Keratinocyte (primary cell): ENCODE data around the gene SPOCK1. TPM values are rescaled to one million over a fixed set of nuclear protein-coding genes. Genes with fewer than 3 reads are reported as not detected.

Experiments used
- DNase-seq: peaks from one replicate; pipeline ENCODE4 v3.0.0-alpha.2; 2011; ENCODE audit warnings: low read depth, missing footprints, low spot score
- FAIRE-seq: peaks from 2 replicates; lab custom pipeline; 2011; peaks lifted over from hg19 to GRCh38; lab: Jason Lieb, UNC
- H2AFZ ChIP-seq: 2 replicates; pipeline ENCODE4 v1.6.0; 2012; ENCODE audit warnings: low read length, control low read depth, inconsistent platforms; ENCODE audit not compliant: control insufficient read depth
- H3K27ac ChIP-seq: 2 replicates; pipeline ENCODE4 v1.5.1; 2011; ENCODE audit warnings: low read length; ENCODE audit not compliant: control insufficient read depth, insufficient read depth
- H3K27me3 ChIP-seq: 3 replicates; pipeline ENCODE4 v1.6.0; 2011; ENCODE audit warnings: low read length; ENCODE audit not compliant: control insufficient read depth, insufficient read depth; ENCODE audit errors: extremely low read depth
- H3K36me3 ChIP-seq, 2 experiments: 2 replicates in 1 of 2; 3 replicates in 1 of 2; pipeline ENCODE4 v1.5.1; 2011; ENCODE audit warnings: low read length in 2 of 2, mild to moderate bottlenecking in 1 of 2; ENCODE audit not compliant: control insufficient read depth in 2 of 2, insufficient read depth in 2 of 2; ENCODE audit errors: extremely low read depth in 1 of 2
- H3K4me1 ChIP-seq: 3 replicates; pipeline ENCODE4 v1.5.1; 2011; ENCODE audit warnings: low read length; ENCODE audit not compliant: control insufficient read depth, insufficient read depth; ENCODE audit errors: extremely low read depth
- H3K4me2 ChIP-seq: 3 replicates; pipeline ENCODE4 v1.6.0; 2011; ENCODE audit warnings: low read depth, low read length; ENCODE audit not compliant: control insufficient read depth, insufficient read depth; ENCODE audit errors: extremely low read depth
- H3K4me3 ChIP-seq, 3 experiments: fragments of 200-600 bp in 1 of 3; sonication (generic) in 1 of 3; 2 replicates in 2 of 3; 3 replicates in 1 of 3; pipeline ENCODE4 v1.5.1; 2011 to 2016; ENCODE audit warnings: low read length in 3 of 3, mild to moderate bottlenecking in 3 of 3, control low read depth in 2 of 3, inconsistent platforms in 1 of 3, low read depth in 1 of 3, mixed read lengths in 1 of 3, mixed run types in 1 of 3, moderate library complexity in 1 of 3; ENCODE audit not compliant: control insufficient read depth in 2 of 3, insufficient read depth in 2 of 3; ENCODE audit errors: extremely low read depth in 1 of 3
- H3K79me2 ChIP-seq: 2 replicates; pipeline ENCODE4 v1.6.0; 2012; ENCODE audit warnings: low read length; ENCODE audit not compliant: control insufficient read depth, insufficient read depth
- H3K9ac ChIP-seq: 3 replicates; pipeline ENCODE4 v1.6.0; 2011; ENCODE audit warnings: low read length; ENCODE audit not compliant: control insufficient read depth, insufficient read depth; ENCODE audit errors: extremely low read depth
- H3K9me1 ChIP-seq: 3 replicates; pipeline ENCODE4 v1.6.0; 2011; ENCODE audit warnings: low read length; ENCODE audit not compliant: control insufficient read depth, insufficient read depth; ENCODE audit errors: extremely low read depth
- H3K9me3 ChIP-seq: 2 replicates; pipeline ENCODE4 v1.5.1; 2012; ENCODE audit warnings: low read depth, low read length; ENCODE audit not compliant: control insufficient read depth
- H4K20me1 ChIP-seq: 3 replicates; pipeline ENCODE4 v1.6.0; 2011; ENCODE audit warnings: low read length; ENCODE audit not compliant: control insufficient read depth, insufficient read depth; ENCODE audit errors: extremely low read depth
- CTCF ChIP-seq, 3 experiments: IDR thresholded peaks in 1 of 3; conservative IDR thresholded peaks in 1 of 3; optimal IDR thresholded peaks in 1 of 3; 2 replicates in 2 of 3; 3 replicates in 1 of 3; pipeline versions ENCODE3 to v1.5.1; 2011; ENCODE audit warnings: low read length in 3 of 3, mild to moderate bottlenecking in 3 of 3, moderate library complexity in 2 of 3, control low read depth in 1 of 3, inconsistent platforms in 1 of 3; ENCODE audit not compliant: insufficient read depth in 2 of 3; ENCODE audit errors: extremely low read depth in 1 of 3
- EZH2 ChIP-seq: IDR thresholded peaks from one replicate; pipeline ENCODE4 v1.6.1; 2012; ENCODE audit warnings: inconsistent platforms, mild to moderate bottlenecking, low read length, moderate library complexity
- dilution Hi-C: fragments of 300-500 bp; cut with MboI; formaldehyde crosslinking; loops from one replicate; pipeline ENCODE4 v1.7.0; 2020; ENCODE audit warnings: low sequenced_read_pairs; ENCODE audit not compliant: extremely low pct_ligation_motif_present
- polyA plus RNA-seq, 5 experiments: library from polyadenylated mRNA; depleted of rRNA in 3 of 5; stranded (reverse) in 3 of 5; stranded (forward) in 1 of 5; unstranded in 1 of 5; fragments of >200 nt; gene quantifications; 1 replicate in 1 of 5; 2 replicates in 3 of 5; 3 replicates in 1 of 5; pipeline versions ENCODE4 v1.2.1 to v1.2.3, GENCODE V29; 2011 to 2012; ENCODE audit warnings: missing spikeins in 2 of 5, low read depth in 1 of 5, low replicate concordance in 1 of 5

SPOCK1 gene
- polyA plus RNA-seq, 1 donor (not counting 4 experiments of a cell fraction or from before 2014, with no cell fraction given), result 5.5 TPM

GRCh38 chr5:137279521-137280231, 219.4 kb downstream of the SPOCK1 start:
- no peak overlapping the region for H3K4me2 ChIP-seq
- no peak overlapping the region for H2AFZ ChIP-seq
- H3K27me3 ChIP-seq, result no peaks in the 10 kb centered on the region
- no peaks in the 10 kb centered on the region for H3K36me3 ChIP-seq
- no peaks in the 10 kb centered on the region for H4K20me1 ChIP-seq
- H3K4me1 ChIP-seq, result no peaks in the 10 kb centered on the region
- H3K4me3 ChIP-seq, result no peak overlapping the region
- H3K27ac ChIP-seq, result no peak overlapping the region
- dilution Hi-C loops, result no loop called here
- no peaks in the 10 kb centered on the region for H3K9me3 ChIP-seq
- no peak overlapping the region for H3K9ac ChIP-seq
- DNase-seq (no peak), FAIRE-seq (no peak)
- H3K9me1 ChIP-seq, result no peaks in the 10 kb centered on the region
- no peak for TF ChIP-seq EZH2
- no peak for TF ChIP-seq CTCF (optimal IDR thresholded peaks at IDR 0.05 in 1 of 3, IDR thresholded peaks at IDR 0.05 in 1 of 3, conservative IDR thresholded peaks at IDR 0.05 in 1 of 3; ENCODE audit: extremely low read depth in 1 of 3, insufficient read depth in 2 of 3, low read length in 3 of 3)
- H3K79me2 ChIP-seq, result no peaks in the 10 kb centered on the region

- Histone ChIP-seq H3K79me2 (no peaks in the 10 kb centered on the region), H3K36me3 (no peaks in the 10 kb centered on the region), H3K27ac (no peak overlapping the region), H4K20me1 (no peaks in the 10 kb centered on the region), H3K4me3 (no peak overlapping the region), H3K4me1 (no peaks in the 10 kb centered on the region), H3K27me3 (no peaks in the 10 kb centered on the region), H3K9ac (no peak overlapping the region), H3K4me2 (no peak overlapping the region), H3K9me3 (no peaks in the 10 kb centered on the region), H3K9me1 (no peaks in the 10 kb centered on the region), H2AFZ (no peak overlapping the region)
- TF ChIP-seq EZH2 (no peak), CTCF (optimal IDR thresholded peaks at IDR 0.05 in 1 of 3, IDR thresholded peaks at IDR 0.05 in 1 of 3, conservative IDR thresholded peaks at IDR 0.05 in 1 of 3; ENCODE audit: extremely low read depth in 1 of 3, insufficient read depth in 2 of 3, low read length in 3 of 3) (no peak)
- dilution Hi-C loops, result no loop called here
- no peak for FAIRE-seq
- no peak for DNase-seq
These were observed 220.7 kb downstream of the SPOCK1 start for GRCh38 chr5:137278476-137278875.
